NCI-H526 treated with DMSO at 0.1 percent for 48 hours (cell line): ENCODE data around the gene ERBIN.

Experiments used
- DNase-seq: peaks from one replicate; lab custom pipeline; 2025; lab: John Stamatoyannopoulos, UW

Gene ERBIN

GRCh38 chr5:66130493-66130892 is 204.1 kb downstream of the ERBIN start:
- no peak for DNase-seq
